Measurements from ENCODE around the gene IL23R.

IL23R gene

GRCh38 chr1:67250051-67250653, 83.9 kb downstream of the IL23R start:
- no peak for TF ChIP-seq CTCF (IDR thresholded peaks at IDR 0.05; ENCODE audit: low read depth, low read length, missing control alignments)
- no peak overlapping the region for H3K4me3 ChIP-seq (ENCODE audit: low read depth, low read length)
- no peak for DNase-seq (ENCODE audit: low read depth)

- H3K4me3 ChIP-seq (ENCODE audit: low read depth, low read length), result no peak overlapping the region
- DNase-seq (ENCODE audit: low read depth), result no peak
Measured at GRCh38 chr1:67256291-67257172, 90.3 kb downstream of the IL23R start.

GRCh38 chr1:67257173-67257535, 90.9 kb downstream of the IL23R start:
- TF ChIP-seq CTCF (IDR thresholded peaks at IDR 0.05; ENCODE audit: low read depth, low read length, missing control alignments), result no peak
- H3K4me3 ChIP-seq (ENCODE audit: low read depth, low read length), result no peak overlapping the region
- no peak for DNase-seq (ENCODE audit: low read depth)

More at GRCh38 chr1:67256291-67257172, 90.3 kb downstream of the IL23R start:
- no peak for TF ChIP-seq CTCF (IDR thresholded peaks at IDR 0.05; ENCODE audit: low read depth, low read length, missing control alignments)

GRCh38 chr1:67261680-67262079, 95.4 kb downstream of the IL23R start:
- DNase-seq (ENCODE audit: low read depth), result no peak
- no peak overlapping the region for H3K4me3 ChIP-seq (ENCODE audit: low read depth, low read length)
- TF ChIP-seq CTCF (IDR thresholded peaks at IDR 0.05; ENCODE audit: low read depth, low read length, missing control alignments), result no peak

- TF ChIP-seq CTCF (IDR thresholded peaks at IDR 0.05; ENCODE audit: low read depth, low read length, missing control alignments), result no peak
- DNase-seq (ENCODE audit: low read depth), result no peak
- H3K4me3 ChIP-seq (ENCODE audit: low read depth, low read length), result no peak overlapping the region
Measured at GRCh38 chr1:67262735-67263134, 96.5 kb downstream of the IL23R start.

GRCh38 chr1:67264152-67264551, 97.9 kb downstream of the IL23R start:
- no peak overlapping the region for H3K4me3 ChIP-seq (ENCODE audit: low read depth, low read length)
- DNase-seq (ENCODE audit: low read depth), result no peak
- TF ChIP-seq CTCF (IDR thresholded peaks at IDR 0.05; ENCODE audit: low read depth, low read length, missing control alignments), result no peak

All from GM12864 (cell line).